Loucy (cell line): ENCODE measurements around the gene MEF2B.

Experiments used
- EZH2phosphoT487 ChIP-seq: fragments of 200-600 bp; IDR thresholded peaks from 2 replicates; pipeline ENCODE4 v1.6.1; 2018; ENCODE audit warnings: antibody characterized with exemption, mild to moderate bottlenecking, moderate library complexity, borderline replicate concordance
- TF ChIP-seq, protein P1 (sequence below): fragments of 200-600 bp; sonication (generic); conservative IDR thresholded peaks from 2 replicates; pipeline ENCODE4 v1.5.1; 2014; ENCODE audit warnings: mild to moderate bottlenecking, antibody characterized with exemption, low read length

- TF ChIP-seq, protein P1, sequence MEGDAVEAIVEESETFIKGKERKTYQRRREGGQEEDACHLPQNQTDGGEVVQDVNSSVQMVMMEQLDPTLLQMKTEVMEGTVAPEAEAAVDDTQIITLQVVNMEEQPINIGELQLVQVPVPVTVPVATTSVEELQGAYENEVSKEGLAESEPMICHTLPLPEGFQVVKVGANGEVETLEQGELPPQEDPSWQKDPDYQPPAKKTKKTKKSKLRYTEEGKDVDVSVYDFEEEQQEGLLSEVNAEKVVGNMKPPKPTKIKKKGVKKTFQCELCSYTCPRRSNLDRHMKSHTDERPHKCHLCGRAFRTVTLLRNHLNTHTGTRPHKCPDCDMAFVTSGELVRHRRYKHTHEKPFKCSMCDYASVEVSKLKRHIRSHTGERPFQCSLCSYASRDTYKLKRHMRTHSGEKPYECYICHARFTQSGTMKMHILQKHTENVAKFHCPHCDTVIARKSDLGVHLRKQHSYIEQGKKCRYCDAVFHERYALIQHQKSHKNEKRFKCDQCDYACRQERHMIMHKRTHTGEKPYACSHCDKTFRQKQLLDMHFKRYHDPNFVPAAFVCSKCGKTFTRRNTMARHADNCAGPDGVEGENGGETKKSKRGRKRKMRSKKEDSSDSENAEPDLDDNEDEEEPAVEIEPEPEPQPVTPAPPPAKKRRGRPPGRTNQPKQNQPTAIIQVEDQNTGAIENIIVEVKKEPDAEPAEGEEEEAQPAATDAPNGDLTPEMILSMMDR = peak; percentile 57
- no peak for TF ChIP-seq EZH2phosphoT487
Observed at GRCh38 chr19:19113040-19113626, 56.9 kb downstream of the MEF2B start.
